ENCODE data around the gene OSBPL8.

Gene OSBPL8

GRCh38 chr12:76587428-76588178 is 28.0 kb upstream of the OSBPL8 start:
- no peak overlapping the region for H3K4me3 ChIP-seq (ENCODE audit: low read depth, low read length)
- no peak for DNase-seq (ENCODE audit: low read depth)
- no peak for TF ChIP-seq CTCF (IDR thresholded peaks at IDR 0.05; ENCODE audit: insufficient read depth, low read depth, low read length, missing control alignments)

GRCh38 chr12:76586764-76587395 is 27.3 kb upstream of the OSBPL8 start:
- TF ChIP-seq CTCF (IDR thresholded peaks at IDR 0.05; ENCODE audit: insufficient read depth, low read depth, low read length, missing control alignments) = peak; percentile 53
- peak; percentile 53 for DNase-seq (ENCODE audit: low read depth)

GRCh38 chr12:76583301-76583700 is 23.7 kb upstream of the OSBPL8 start:
- DNase-seq (ENCODE audit: low read depth) = no peak
- no peak for TF ChIP-seq CTCF (IDR thresholded peaks at IDR 0.05; ENCODE audit: insufficient read depth, low read depth, low read length, missing control alignments)
- H3K4me3 ChIP-seq (ENCODE audit: low read depth, low read length) = no peak overlapping the region

More at GRCh38 chr12:76586764-76587395, 27.3 kb upstream of the OSBPL8 start:
- H3K4me3 ChIP-seq (ENCODE audit: low read depth, low read length) = no peak overlapping the region

GRCh38 chr12:76573840-76574373 is 14.3 kb upstream of the OSBPL8 start:
- DNase-seq (ENCODE audit: low read depth) = no peak
- no peak overlapping the region for H3K4me3 ChIP-seq (ENCODE audit: low read depth, low read length)
- no peak for TF ChIP-seq CTCF (IDR thresholded peaks at IDR 0.05; ENCODE audit: insufficient read depth, low read depth, low read length, missing control alignments)

GRCh38 chr12:76571256-76571655 is 11.7 kb upstream of the OSBPL8 start:
- TF ChIP-seq CTCF (IDR thresholded peaks at IDR 0.05; ENCODE audit: insufficient read depth, low read depth, low read length, missing control alignments) = no peak
- DNase-seq (ENCODE audit: low read depth) = no peak

GRCh38 chr12:76569685-76570604 is 10.4 kb upstream of the OSBPL8 start:
- no peak for DNase-seq (ENCODE audit: low read depth)
- no peak overlapping the region for H3K4me3 ChIP-seq (ENCODE audit: low read depth, low read length)
- TF ChIP-seq CTCF (IDR thresholded peaks at IDR 0.05; ENCODE audit: insufficient read depth, low read depth, low read length, missing control alignments) = no peak

More at GRCh38 chr12:76571256-76571655, 11.7 kb upstream of the OSBPL8 start:
- H3K4me3 ChIP-seq (ENCODE audit: low read depth, low read length) = no peak overlapping the region

Measured in GM12865 (cell line).